ENCODE data around the gene PDE4D. TPM values are rescaled to one million over a fixed set of nuclear protein-coding genes. Genes with fewer than 3 reads are reported as not detected.

The PDE4D gene
- total and polyA plus RNA-seq, 10 of the 15 experiments (the other 5 are each of a cell fraction or from before 2014, with no cell fraction given), result 0.87 to 4.1 (median 2.2) TPM

DNA sequence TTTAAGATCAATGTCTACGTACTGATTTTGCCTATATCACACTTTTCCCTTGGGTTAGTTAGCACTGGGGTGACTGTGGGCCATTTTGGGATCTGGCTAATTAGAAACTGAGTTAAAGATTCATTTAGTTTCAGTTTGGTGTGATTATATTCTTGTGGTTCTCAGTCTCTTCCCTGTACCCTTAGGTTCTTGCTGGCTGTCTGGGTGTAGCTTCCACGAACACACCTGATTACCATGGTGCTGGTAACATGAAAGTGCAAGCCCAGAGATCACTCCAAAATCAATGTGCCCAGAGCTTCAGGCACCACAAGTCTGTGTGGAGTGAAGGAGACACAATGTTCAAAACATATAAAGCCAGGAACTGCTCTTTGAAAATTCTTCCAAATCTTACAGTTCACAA is 248.1 kb downstream of the PDE4D start:
- TF ChIP-seq POLR2AphosphoS5 (IDR thresholded peaks at IDR 0.05; ENCODE audit: low read length) (no peak), RFX5 (IDR thresholded peaks at IDR 0.05; ENCODE audit: low read depth, low read length) (no peak), MEF2A (IDR thresholded peaks at IDR 0.05; ENCODE audit: insufficient read depth, low read depth, low read length) (no peak), NFYA (IDR thresholded peaks at IDR 0.05; ENCODE audit: borderline replicate concordance, low read depth, low read length) (no peak), POLR2A (IDR thresholded peaks at IDR 0.05; ENCODE audit: low read depth, low read length) (no peak), SREBF1 (IDR thresholded peaks at IDR 0.05; ENCODE audit: low read length) (no peak), RCOR1 (conservative IDR thresholded peaks at IDR 0.05; ENCODE audit: low read depth, low read length) (no peak), NR2C2 (IDR thresholded peaks at IDR 0.05; ENCODE audit: borderline replicate concordance, control insufficient read depth, insufficient read length, low read depth) (no peak), NR2F1 (conservative IDR thresholded peaks at IDR 0.05) (no peak)
- TF ChIP-seq, protein P1, sequence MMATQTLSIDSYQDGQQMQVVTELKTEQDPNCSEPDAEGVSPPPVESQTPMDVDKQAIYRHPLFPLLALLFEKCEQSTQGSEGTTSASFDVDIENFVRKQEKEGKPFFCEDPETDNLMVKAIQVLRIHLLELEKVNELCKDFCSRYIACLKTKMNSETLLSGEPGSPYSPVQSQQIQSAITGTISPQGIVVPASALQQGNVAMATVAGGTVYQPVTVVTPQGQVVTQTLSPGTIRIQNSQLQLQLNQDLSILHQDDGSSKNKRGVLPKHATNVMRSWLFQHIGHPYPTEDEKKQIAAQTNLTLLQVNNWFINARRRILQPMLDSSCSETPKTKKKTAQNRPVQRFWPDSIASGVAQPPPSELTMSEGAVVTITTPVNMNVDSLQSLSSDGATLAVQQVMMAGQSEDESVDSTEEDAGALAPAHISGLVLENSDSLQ (IDR thresholded peaks at IDR 0.05), result no peak
- Histone ChIP-seq H3K4me1 (ENCODE audit: control insufficient read depth, insufficient read depth, low read length) (no peaks in the 10 kb centered on the region), H3K4me3 (no peak overlapping the region), H3K4me2 (ENCODE audit: control insufficient read depth, insufficient read depth) (no peak overlapping the region), H3K27ac (ENCODE audit: control insufficient read depth, insufficient read depth) (no peak overlapping the region), H4K20me1 (ENCODE audit: control insufficient read depth, insufficient read depth) (no peaks in the 10 kb centered on the region), H3K9ac (ENCODE audit: control insufficient read depth, insufficient read depth, low read length) (no peak overlapping the region), H3K79me2 (ENCODE audit: control insufficient read depth, insufficient read depth, low read length) (no peaks in the 10 kb centered on the region), H3K36me3 (ENCODE audit: control insufficient read depth in 2 of 2, insufficient read depth in 2 of 2, low read length in 1 of 2) (no peaks in the 10 kb centered on the region), H3K27me3 (replicated peaks in 1 of 2; ENCODE audit: control insufficient read depth in 2 of 2, insufficient read depth in 2 of 2, low read length in 1 of 2) (no peaks in the 10 kb centered on the region), H3K9me3 (replicated peaks; ENCODE audit: control insufficient read depth, insufficient read depth, low read length) (no peaks in the 10 kb centered on the region), H2AFZ (ENCODE audit: control insufficient read depth, low read depth, low read length) (no peak overlapping the region)
- intact Hi-C loops (cut with micrococcal nuclease; ENCODE audit: unreplicated experiment) (no loop called here), in situ Hi-C loops (cut with MboI) (no loop called here)
- 3% methylated on average over 2 of the region's 2 CpGs for WGBS (ENCODE audit: insufficient coverage, insufficient replicate concordance, low lambda C conversion rate, missing lambda C conversion rate)
- ChIA-PET SMC1A (ENCODE audit: uncharacterized antibody, unreplicated experiment) (no interaction called here), RAD21 (ENCODE audit: unreplicated experiment) (no interaction called here), CTCF (interaction anchor here (1.4 kb wide), 1 partner anchor 16 kb away, joined by 3 read pairs; no protein-coding TSS in a partner anchor), POLR2A (no interaction called here)
- FAIRE-seq (no peak), ATAC-seq (peak; percentile 41), DNase-seq (ENCODE audit: low read depth, low spot score) (no peak)
- BruUV-seq (replicated peaks), result no TSS peak

Measured in GM12878 (cell line).